Stimulated activated CD8-positive, alpha-beta memory T cell treated with anti-CD3 and anti-CD28 coated beads, Interleukin-12 subunit alpha, Interleukin-12 subunit beta, amount 100 ng/mL, for 1 hour (primary cell): ENCODE measurements around the gene CD164.
A peak's percentile ranks its signal among the peaks of the same experiment; 100 is the strongest.

ENCODE experiments used
- DNase-seq: peaks from one replicate; pipeline ENCODE4 v3.0.0-alpha.2; 2020; ENCODE audit warnings: low read depth

The CD164 gene

DNA sequence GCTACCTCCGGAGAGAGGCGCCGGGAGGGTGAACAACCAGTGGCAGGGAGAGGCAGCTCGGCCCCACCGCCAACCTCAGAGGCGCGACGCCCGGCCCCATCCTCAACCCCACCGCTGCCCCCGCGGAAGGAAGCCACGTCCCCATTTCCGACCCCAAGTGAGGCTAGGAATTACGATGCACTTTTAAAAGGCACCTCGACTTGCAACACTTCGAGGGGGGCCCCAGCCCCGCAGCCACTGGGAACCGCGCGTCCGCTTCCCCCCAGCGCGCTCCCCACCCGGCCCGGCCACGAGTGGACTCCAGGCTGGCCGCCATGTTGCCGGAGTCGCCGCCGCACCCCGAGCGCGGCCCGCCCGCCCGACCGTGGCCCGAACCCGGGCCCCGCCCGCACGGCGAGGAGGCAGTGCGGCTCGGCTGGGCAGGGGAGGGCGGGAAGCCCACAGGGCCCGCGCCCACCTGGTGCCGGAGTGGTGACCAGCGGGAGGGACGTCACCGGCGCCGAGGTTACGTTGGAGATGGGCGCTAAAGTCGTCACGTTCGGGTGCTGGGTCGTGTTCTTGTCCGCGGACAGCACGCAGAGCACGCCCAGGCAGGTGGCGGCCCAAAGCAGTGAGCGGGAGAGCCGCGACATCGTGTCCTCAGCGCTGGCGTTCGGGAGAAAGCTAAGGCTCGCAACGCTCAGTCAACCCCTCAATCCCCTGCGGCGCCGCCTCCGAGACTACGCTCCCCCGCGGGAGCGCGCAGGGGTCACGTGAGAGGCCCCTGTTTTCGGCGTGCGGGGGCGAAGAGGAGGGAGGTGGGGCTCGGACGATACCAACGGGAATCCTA is at the start of gene CD164:
Gene CD164 (minus strand): TSS at position 721 of the 829 bp plus-strand sequence. CDS start 89 bp downstream, at position 632.
- DNase-seq = peak; percentile 90

- DNase-seq = no peak
These were observed 47.2 kb upstream of the CD164 start for GRCh38 chr6:109429496-109429895.

DNA sequence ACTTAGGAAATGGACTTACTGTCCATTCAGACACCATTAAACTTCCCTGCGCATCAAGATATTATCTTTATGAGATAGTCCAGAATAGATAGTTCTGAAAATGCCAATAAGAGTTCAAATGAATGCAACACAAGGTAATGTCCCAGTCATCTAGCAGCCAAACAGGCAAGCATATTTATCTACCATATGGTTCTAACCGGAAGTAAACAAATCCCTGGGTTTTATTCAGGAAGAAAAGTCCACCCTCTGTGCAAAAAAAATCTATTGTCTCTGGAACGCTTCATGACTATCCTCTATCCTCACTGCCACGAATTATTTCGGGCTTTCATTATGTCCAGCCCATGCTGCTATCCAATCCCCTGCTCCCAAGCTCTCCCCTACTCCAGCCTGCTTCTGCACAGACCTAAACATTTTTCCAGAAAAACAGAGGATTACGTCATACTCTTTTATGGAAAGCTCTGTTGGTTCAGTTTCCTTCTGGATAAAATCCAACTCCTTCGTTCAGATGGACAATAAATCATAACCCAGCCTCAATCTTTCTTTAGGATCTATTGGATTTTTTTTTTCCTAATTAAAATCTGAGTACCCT is 46.7 kb upstream of the CD164 start:
- no peak for DNase-seq

- DNase-seq = no peak
These were observed 42.7 kb upstream of the CD164 start for GRCh38 chr6:109424946-109425345.

GRCh38 chr6:109421184-109421583 is 38.9 kb upstream of the CD164 start:
- DNase-seq = no peak

DNA sequence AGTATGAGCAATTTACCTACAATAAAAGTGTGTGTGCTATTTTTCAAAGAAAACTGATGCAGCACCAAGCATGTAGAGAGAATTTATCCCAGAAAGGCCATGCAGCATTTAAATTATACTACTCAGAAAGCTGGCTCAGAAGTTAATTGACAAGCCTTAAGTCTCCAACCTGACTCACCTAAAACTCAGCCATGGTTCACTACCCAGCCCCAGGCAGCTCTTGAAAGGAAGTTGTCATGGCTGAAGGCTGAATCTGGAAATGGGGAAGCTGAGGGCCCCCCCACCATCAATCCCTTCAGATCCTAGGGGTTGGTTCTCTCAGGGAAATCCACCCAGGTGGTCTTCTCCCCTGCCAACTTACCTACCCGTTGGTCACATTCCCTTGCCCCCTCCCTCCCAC is 38.5 kb upstream of the CD164 start:
- DNase-seq = no peak

GRCh38 chr6:109417646-109418045 is 35.4 kb upstream of the CD164 start:
- DNase-seq = no peak

GRCh38 chr6:109411034-109411433 is 28.8 kb upstream of the CD164 start:
- DNase-seq = no peak

GRCh38 chr6:109406196-109406595 is 23.9 kb upstream of the CD164 start:
- no peak for DNase-seq

DNA sequence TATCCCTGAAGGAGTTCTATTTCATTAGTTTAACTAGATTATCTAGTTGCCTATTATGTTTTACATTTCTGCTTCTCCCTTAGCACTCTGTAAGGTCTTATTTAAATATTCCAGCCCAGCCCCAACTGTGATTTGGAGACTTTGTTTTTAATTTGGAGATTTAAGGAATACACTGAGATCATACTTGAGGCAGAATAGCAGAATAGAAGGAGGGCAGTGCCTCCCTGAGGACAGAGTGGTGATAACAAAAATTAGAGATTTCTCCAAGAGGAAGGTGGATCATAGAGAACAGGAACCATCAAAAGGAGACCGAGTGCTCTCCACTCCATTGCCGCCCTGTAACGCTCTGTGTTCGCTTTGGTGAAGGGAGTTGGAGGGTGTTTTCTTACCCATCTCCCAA is 14.8 kb upstream of the CD164 start:
- DNase-seq = no peak

DNA sequence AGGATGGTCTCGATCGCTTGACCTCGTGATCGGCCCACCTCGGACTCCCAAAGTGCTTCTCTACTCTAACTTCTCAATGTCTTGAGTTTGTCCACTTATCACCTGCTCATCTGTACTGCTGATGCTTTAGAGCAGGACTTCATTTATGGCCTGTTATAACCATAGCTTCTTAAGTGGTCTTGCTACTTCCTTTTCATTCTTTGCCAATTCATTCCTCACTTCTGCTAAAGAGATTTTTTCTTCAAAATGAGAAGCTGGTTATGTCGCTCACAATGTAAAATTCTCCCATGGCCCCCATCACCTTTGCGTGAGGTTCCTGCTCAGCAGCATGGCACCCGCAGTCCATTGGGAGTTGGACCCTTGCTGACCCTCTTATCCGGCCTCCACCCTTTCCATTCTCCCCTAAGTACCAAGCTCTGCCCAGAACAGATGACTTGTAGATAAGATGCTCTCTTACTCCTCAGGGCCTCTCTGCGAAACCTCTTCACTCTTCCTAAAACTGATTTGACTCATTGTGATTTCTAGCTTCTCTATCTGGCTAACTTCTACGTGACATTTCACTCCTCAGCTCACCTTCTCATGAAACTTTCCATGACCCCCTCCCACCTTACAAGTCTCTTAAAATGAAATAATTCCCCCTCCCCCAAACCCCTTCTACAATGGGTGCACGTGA is 13.9 kb upstream of the CD164 start:
- DNase-seq = no peak

GRCh38 chr6:109393886-109394281 is 11.6 kb upstream of the CD164 start:
- DNase-seq = no peak

DNA sequence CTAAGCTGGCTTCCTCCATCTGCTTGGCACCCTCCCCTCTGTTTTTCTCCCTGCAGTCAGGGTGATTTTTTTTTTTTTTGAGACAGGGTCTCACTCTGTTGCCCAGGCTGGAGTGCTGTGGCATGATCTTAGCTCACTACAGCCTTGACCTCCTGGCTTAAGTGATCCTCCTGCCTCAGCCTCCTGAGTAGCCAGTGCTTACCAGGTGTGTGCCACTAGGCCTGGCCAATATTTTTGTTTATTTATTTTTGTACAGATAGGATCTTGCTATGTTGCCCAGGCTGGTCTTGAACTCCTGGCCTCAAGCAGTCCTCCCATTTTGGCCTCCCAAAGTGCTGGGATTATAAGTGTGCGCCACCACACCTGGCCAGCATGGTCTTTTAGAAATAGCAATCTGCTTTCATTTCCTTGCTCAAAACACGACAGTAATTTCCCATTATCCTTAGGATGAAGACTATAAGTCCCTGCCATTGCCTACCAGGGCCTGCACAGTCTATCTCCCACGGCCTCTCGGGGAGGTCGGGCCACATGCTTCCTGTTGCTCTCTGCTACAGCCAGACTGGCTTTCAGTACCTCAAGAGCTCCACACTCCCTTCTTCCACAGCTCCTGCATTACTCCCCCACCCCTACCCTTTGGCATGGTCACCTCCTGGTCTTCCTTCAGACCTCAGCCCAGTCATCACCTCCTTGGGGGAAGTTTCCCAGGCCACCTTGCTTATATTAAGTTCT is 11.1 kb upstream of the CD164 start:
- no peak for DNase-seq

- no peak for DNase-seq
These were observed 7.5 kb upstream of the CD164 start for GRCh38 chr6:109389650-109390274.

- no peak for DNase-seq
These were observed 6.0 kb upstream of the CD164 start for GRCh38 chr6:109388265-109388664.

DNA sequence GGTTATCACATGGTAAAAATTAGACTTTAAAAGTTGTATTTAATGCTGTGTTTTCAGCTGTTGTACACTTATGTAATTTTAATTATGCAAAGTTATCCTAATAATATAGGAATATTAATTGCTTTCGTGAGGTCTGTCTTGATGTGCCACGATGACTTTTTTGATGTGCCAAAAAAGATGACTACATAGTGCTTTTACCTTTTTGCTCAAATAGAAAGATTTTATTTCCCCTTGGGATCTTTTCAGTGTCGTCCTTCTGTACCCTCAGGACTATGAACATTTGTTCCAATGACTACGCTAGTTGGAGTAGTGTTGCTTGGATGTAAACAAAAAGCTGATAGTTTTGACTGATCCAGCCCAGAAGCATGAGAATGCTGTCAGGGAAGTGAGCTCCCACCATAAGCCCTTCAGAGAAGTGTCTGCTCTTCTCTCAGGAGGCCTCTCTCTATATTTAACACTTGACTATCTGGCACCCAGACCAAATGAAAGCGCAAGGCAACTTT is 1.2 kb upstream of the CD164 start:
- no peak for DNase-seq

DNA sequence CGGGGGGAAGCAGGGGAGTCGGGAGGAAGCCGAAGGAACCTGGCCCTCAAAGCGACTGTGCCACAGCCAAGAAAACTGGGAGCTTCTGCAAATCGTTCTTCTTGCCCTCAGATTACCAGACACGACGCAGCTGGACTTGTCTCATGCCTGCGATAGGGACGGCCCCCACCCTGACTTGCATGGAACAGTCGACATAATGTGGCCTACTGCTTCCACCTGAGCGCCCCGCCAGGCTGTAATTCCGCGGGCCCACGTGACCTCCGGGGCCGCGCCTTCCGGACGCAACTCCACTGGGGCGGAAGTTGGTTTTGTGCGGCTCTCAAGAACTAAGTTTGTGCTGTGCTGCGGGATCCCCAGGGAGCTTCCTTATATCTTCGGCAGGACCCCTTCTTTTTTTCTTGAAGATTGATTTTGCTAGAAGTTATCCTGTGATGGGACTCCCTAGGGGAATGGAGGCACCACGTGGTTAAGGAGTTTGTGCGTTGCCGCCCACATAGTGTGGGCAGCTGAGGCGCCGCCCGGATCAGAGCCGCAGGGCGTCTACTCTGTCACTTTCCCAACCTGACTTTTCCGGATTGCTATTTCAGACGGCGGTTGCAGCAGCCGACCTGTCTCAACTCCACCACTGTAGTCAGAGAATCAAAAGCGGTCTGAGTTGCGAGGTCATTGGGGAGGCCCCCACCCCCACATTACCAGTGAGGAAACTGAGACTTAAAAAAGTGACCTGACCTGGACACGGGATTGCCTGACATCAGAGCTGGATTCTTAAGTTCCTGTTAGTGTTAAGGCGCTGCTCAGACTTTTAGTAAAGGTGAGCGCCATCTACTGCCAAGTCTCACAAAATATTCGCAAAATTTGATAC is 540 bp upstream of the CD164 start:
- peak; percentile 82 for DNase-seq

DNA sequence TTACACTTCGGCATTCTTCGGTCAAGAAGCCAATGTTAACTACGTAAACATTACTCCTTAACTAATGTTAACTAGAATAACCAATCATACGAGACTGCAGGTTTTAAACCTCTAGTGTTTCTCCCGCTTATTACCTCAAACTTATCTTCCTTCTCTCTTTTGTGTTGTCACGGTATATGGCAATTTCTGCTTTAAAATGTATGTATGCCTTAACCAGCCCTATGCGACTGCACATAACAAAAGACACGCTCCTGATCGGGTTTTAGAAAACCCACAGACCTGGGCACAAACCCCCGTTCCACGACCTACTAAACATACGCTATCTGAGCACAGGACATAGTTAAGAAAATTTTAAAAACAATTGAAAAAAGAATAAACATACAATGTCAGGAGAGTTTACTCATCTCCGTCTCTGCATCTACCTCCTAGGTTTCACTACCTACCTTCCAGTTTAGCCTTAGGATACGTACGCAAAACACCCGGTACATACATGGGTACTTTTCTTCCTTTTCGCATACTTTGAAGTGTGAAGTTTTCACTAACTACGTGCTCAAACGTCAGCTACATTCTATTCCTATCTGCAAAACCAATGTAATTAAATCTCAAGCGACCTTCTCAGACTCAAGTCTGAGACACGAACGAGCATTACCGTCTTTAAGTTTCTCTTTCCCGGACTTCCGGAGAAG is 1.1 kb downstream of the CD164 start:
- DNase-seq = no peak

GRCh38 chr6:109379711-109380110 is 2.6 kb downstream of the CD164 start:
- DNase-seq = no peak

GRCh38 chr6:109377717-109378116 is 4.5 kb downstream of the CD164 start:
- no peak for DNase-seq
